H1 (cell line): ENCODE results near the gene SMU1. TPM values are rescaled to one million over a fixed set of nuclear protein-coding genes. Genes with fewer than 3 reads are reported as not detected.

Experiments used
- CTCF ChIA-PET: fragments of 300-600 bp; sonication (Branson Sonifier 250); formaldehyde crosslinking; loops from one replicate; lab custom pipeline; 2021; ENCODE audit not compliant: partially characterized antibody; lab: Charles Lee
- POLR2A ChIA-PET: fragments of 300-600 bp; sonication (Branson Sonifier 250); formaldehyde crosslinking; loops from one replicate; lab custom pipeline; 2021; ENCODE audit warnings: inconsistent platforms; ENCODE audit not compliant: partially characterized antibody; lab: Charles Lee
- DNase-seq, 2 experiments: peaks; one replicate each; pipeline versions ENCODE4 v3.0.0 to v3.0.0-alpha.2; 2010 to 2022; ENCODE audit warnings: low spot score in 2 of 2, low read depth in 1 of 2, mixed read lengths in 1 of 2
- FAIRE-seq: peaks from 2 replicates; lab custom pipeline; 2011; peaks lifted over from hg19 to GRCh38; lab: Jason Lieb, UNC
- H2AFZ ChIP-seq: 2 replicates; pipeline ENCODE4 v1.8.1; 2012; ENCODE audit warnings: low read length, inconsistent platforms
- H2AK5ac ChIP-seq: 2 replicates; pipeline ENCODE4 v1.6.1; 2013; ENCODE audit warnings: low read depth, low read length
- H2BK120ac ChIP-seq: replicated peaks from 2 replicates; pipeline ENCODE3; 2013; ENCODE audit warnings: low read depth, low read length, inconsistent platforms
- H2BK12ac ChIP-seq: 2 replicates; pipeline ENCODE4 v1.6.1; 2013; ENCODE audit warnings: low read depth, low read length
- H2BK15ac ChIP-seq: 2 replicates; pipeline ENCODE4 v1.6.1; 2013; ENCODE audit warnings: low read length
- H2BK20ac ChIP-seq: 2 replicates; pipeline ENCODE4 v1.6.1; 2013; ENCODE audit warnings: low read length
- H2BK5ac ChIP-seq: 2 replicates; pipeline ENCODE4 v1.6.1; 2013; ENCODE audit warnings: low read depth, low read length
- H3K14ac ChIP-seq: 2 replicates; pipeline ENCODE4 v1.6.1; 2013; ENCODE audit warnings: inconsistent platforms; ENCODE audit not compliant: insufficient read length
- H3K18ac ChIP-seq: 2 replicates; pipeline ENCODE4 v1.6.1; 2013; ENCODE audit warnings: low read length; ENCODE audit errors: extremely low read depth
- H3K23ac ChIP-seq: 2 replicates; pipeline ENCODE4 v1.6.1; 2013; ENCODE audit warnings: inconsistent platforms; ENCODE audit not compliant: insufficient read length
- H3K23me2 ChIP-seq: 2 replicates; pipeline ENCODE4 v1.6.1; 2013; ENCODE audit warnings: low read depth, low read length
- H3K27ac ChIP-seq: 2 replicates; pipeline ENCODE4 v1.6.1; 2011; ENCODE audit warnings: low read depth, low read length, inconsistent platforms
- H3K27me3 ChIP-seq, 4 experiments: replicated peaks in 1 of 4; 1 replicate in 1 of 4; 2 replicates in 3 of 4; pipeline versions ENCODE4 v1.6.1 to v1.8.1; 2011 to 2013; ENCODE audit warnings: low read length in 3 of 4, mild to moderate bottlenecking in 3 of 4, inconsistent platforms in 2 of 4, mixed read lengths in 2 of 4, moderate library complexity in 1 of 4; ENCODE audit not compliant: control insufficient read depth in 3 of 4, insufficient read depth in 3 of 4; ENCODE audit errors: extremely low read depth in 1 of 4
- H3K36me3 ChIP-seq, 4 experiments: 2 replicates each; pipeline versions ENCODE4 v1.6.1 to v1.8.1; 2011 to 2013; ENCODE audit warnings: mild to moderate bottlenecking in 4 of 4, low read length in 3 of 4, moderate library complexity in 2 of 4, control low read depth in 1 of 4, inconsistent platforms in 1 of 4; ENCODE audit not compliant: insufficient read depth in 4 of 4, control insufficient read depth in 2 of 4
- H3K4ac ChIP-seq: replicated peaks from 2 replicates; pipeline ENCODE3; 2013; ENCODE audit warnings: low read length, low read depth, mixed read lengths, inconsistent platforms; ENCODE audit not compliant: insufficient read length
- H3K4me1 ChIP-seq, 4 experiments: replicated peaks in 1 of 4; 1 replicate in 1 of 4; 2 replicates in 3 of 4; pipeline versions ENCODE4 v1.6.1 to v1.8.1; 2011 to 2013; ENCODE audit warnings: low read length in 3 of 4, inconsistent platforms in 2 of 4, mixed read lengths in 1 of 4; ENCODE audit not compliant: insufficient read depth in 4 of 4, control insufficient read depth in 3 of 4
- H3K4me2 ChIP-seq, 2 experiments: 2 replicates each; pipeline versions ENCODE4 v1.6.1 to v1.8.1; 2011 to 2013; ENCODE audit warnings: low read depth in 2 of 2, low read length in 2 of 2, control low read depth in 1 of 2, inconsistent platforms in 1 of 2, mild to moderate bottlenecking in 1 of 2; ENCODE audit not compliant: insufficient read depth in 1 of 2
- H3K4me3 ChIP-seq, 4 experiments: fragments of 200-600, 300-600 bp in 1 of 4; sonication (generic), shearing (Covaris generic), sonication (Bioruptor Twin) in 1 of 4; 2 replicates each; pipeline versions ENCODE4 v1.5.1 to v1.8.1; 2011 to 2016; ENCODE audit warnings: low read length in 4 of 4, low read depth in 3 of 4, control low read depth in 2 of 4, inconsistent platforms in 2 of 4, mild to moderate bottlenecking in 2 of 4, mixed read lengths in 1 of 4, moderate library complexity in 1 of 4; ENCODE audit not compliant: insufficient read depth in 2 of 4; ENCODE audit errors: extremely low read depth in 1 of 4
- H3K56ac ChIP-seq: replicated peaks from 2 replicates; pipeline ENCODE3; 2013; ENCODE audit warnings: low read depth, mild to moderate bottlenecking, mixed read lengths, low read length, inconsistent platforms; ENCODE audit not compliant: insufficient read length
- H3K79me1 ChIP-seq: 2 replicates; pipeline ENCODE4 v1.6.1; 2013; ENCODE audit warnings: low read depth, low read length, control low read depth
- H3K79me2 ChIP-seq, 2 experiments: 2 replicates each; pipeline versions ENCODE4 v1.6.1 to v1.8.1; 2012 to 2013; ENCODE audit warnings: low read length in 2 of 2, mild to moderate bottlenecking in 2 of 2, inconsistent platforms in 1 of 2; ENCODE audit not compliant: insufficient read depth in 2 of 2, control insufficient read depth in 1 of 2
- H3K9ac ChIP-seq, 4 experiments: replicated peaks in 1 of 4; 1 replicate in 1 of 4; 2 replicates in 3 of 4; pipeline versions ENCODE4 v1.6.1 to v1.8.1; 2011 to 2013; ENCODE audit warnings: low read depth in 3 of 4, low read length in 3 of 4, control low read depth in 2 of 4, mild to moderate bottlenecking in 2 of 4, moderate library complexity in 2 of 4, inconsistent platforms in 1 of 4; ENCODE audit errors: extremely low read depth in 1 of 4
- H3K9me3 ChIP-seq, 2 experiments: 2 replicates each; pipeline versions ENCODE4 v1.6.1 to v1.8.1; 2012 to 2013; ENCODE audit warnings: mild to moderate bottlenecking in 2 of 2, moderate library complexity in 2 of 2, control low read depth in 1 of 2, inconsistent platforms in 1 of 2, low read depth in 1 of 2, low read length in 1 of 2, mixed read lengths in 1 of 2; ENCODE audit not compliant: insufficient read depth in 2 of 2
- H4K20me1 ChIP-seq, 2 experiments: replicated peaks in 1 of 2; 2 replicates each; pipeline versions ENCODE3 to v1.8.1; 2011 to 2013; ENCODE audit warnings: inconsistent platforms in 2 of 2, low read length in 2 of 2, mild to moderate bottlenecking in 1 of 2; ENCODE audit not compliant: insufficient read depth in 2 of 2, control insufficient read depth in 1 of 2
- H4K5ac ChIP-seq: 2 replicates; pipeline ENCODE4 v1.6.1; 2013; ENCODE audit warnings: low read length, low read depth, mixed read lengths, inconsistent platforms; ENCODE audit not compliant: insufficient read length
- H4K8ac ChIP-seq: 2 replicates; pipeline ENCODE4 v1.8.0; 2013; ENCODE audit warnings: mild to moderate bottlenecking, moderate library complexity, low read length, inconsistent platforms; ENCODE audit not compliant: insufficient read depth; ENCODE audit errors: extremely low read depth
- H4K91ac ChIP-seq: replicated peaks from 2 replicates; pipeline ENCODE3; 2013; ENCODE audit warnings: low read length, mixed read lengths, inconsistent platforms; ENCODE audit not compliant: insufficient read length
- BRCA1 ChIP-seq: IDR thresholded peaks from 2 replicates; pipeline ENCODE4 v1.6.1; 2012; ENCODE audit warnings: low read depth, low read length, improper control_type of control experiment
- CHD1 ChIP-seq: IDR thresholded peaks from 2 replicates; pipeline ENCODE4 v1.6.1; 2012; ENCODE audit warnings: low read depth, low read length, improper control_type of control experiment
- EGR1 ChIP-seq: IDR thresholded peaks from 2 replicates; pipeline ENCODE4 v1.6.1; 2011; ENCODE audit warnings: low read depth, low read length, borderline replicate concordance
- JUND ChIP-seq: IDR thresholded peaks from 2 replicates; pipeline ENCODE4 v1.6.1; 2011; ENCODE audit warnings: mild to moderate bottlenecking, improper control_type of control experiment, low read length
- POLR2AphosphoS5 ChIP-seq: IDR thresholded peaks from 2 replicates; pipeline ENCODE4 v1.6.1; 2011; ENCODE audit warnings: low read depth, low read length
- RFX5 ChIP-seq: IDR thresholded peaks from 2 replicates; pipeline ENCODE4 v1.6.1; 2011; ENCODE audit warnings: low read depth, low read length, improper control_type of control experiment, borderline replicate concordance
- SIRT6 ChIP-seq: IDR thresholded peaks from one replicate; pipeline ENCODE4 v1.7.1; 2012; ENCODE audit warnings: low read length, inconsistent platforms
- TAF1 ChIP-seq: IDR thresholded peaks from 2 replicates; pipeline ENCODE4 v1.6.1; 2011; ENCODE audit warnings: mild to moderate bottlenecking, low read depth, low read length
- YY1 ChIP-seq: IDR thresholded peaks from 2 replicates; pipeline ENCODE4 v1.6.1; 2011; ENCODE audit warnings: low read depth, mild to moderate bottlenecking, low read length
- WGBS, 2 experiments: shearing (Covaris generic) in 1 of 2; methylation state at CpG; one replicate each; pipeline versions ENCODE4 v1.1.6 to v1.1.7; 2013 to 2015; ENCODE audit warnings: low lambda C conversion rate in 2 of 2, mixed read lengths in 2 of 2, inconsistent platforms in 1 of 2, low coverage in 1 of 2, missing lambda C conversion rate in 1 of 2; ENCODE audit not compliant: insufficient replicate concordance in 2 of 2, insufficient coverage in 1 of 2, insufficient read length in 1 of 2; ENCODE audit errors: extremely low coverage in 1 of 2, missing lambda C conversion rate in 1 of 2; 5-methylcytosine and 5-hydroxymethylcytosine counted together
- polyA plus RNA-seq, 7 experiments: library from polyadenylated mRNA; depleted of rRNA in 3 of 7; stranded (reverse) in 5 of 7; unstranded in 2 of 7; fragments of >200 nt in 5 of 7; fragments of 200-250 nt in 2 of 7; gene quantifications; 1 replicate in 5 of 7; 2 replicates in 1 of 7; 4 replicates in 1 of 7; pipeline versions ENCODE4 v1.2.1 to v1.2.3, GENCODE V29; 2011 to 2013; ENCODE audit warnings: missing spikeins in 2 of 7, mixed read lengths in 2 of 7
- total RNA-seq: library from RNA; stranded (reverse); fragmentation: NEBNext Ultra II Directional; extraction: Animal tissue kit (Norgen Biotek cat#: 25700); gene quantifications from 2 replicates; pipeline ENCODE4 v1.2.1, GENCODE V29; 2021

The SMU1 gene
- total and polyA plus RNA-seq, 2 of the 8 experiments (the other 6 are each of a cell fraction or from before 2014, with no cell fraction given), result 8.4 to 26.0 TPM

DNA sequence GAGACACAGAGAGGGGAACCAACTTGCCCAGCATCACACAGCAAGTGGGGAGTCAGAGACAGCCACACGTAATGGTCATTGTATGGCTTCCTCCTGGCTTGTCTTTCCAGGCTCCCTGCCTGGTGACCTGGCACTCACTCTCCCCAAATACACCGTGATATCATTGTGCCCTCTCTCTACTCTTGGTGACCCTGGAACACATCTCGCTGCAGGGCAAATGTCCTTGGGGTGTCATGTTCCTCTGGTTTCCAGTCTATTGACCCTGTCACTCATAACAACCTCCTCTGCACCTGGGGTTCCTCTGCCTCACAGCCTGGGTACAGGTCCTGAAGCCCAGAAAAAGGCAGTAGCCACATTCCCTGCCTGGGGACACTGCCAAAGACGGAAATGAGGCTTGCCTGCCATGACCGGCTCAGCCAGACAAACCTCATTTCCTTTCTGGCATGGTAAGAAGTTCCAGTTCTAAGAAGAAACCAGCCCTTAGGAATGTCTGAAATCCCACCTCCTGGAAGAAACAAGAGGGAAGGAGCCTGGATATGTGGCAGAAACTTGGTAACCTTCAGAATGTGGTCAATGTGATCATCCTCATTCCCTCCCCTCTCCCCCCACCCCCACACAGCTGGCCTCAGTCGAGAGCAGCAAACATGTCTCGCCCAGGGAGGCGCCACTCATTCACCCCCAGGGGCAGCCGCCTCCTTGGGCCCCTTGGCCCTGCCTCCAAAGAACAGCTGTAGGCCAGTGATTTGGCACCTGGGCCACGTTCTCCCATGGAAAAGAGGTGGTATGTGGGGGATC, 30.6 kb upstream of the SMU1 start:
- Histone ChIP-seq H2BK15ac (no peak overlapping the region), H3K9me3 (no peaks in the 10 kb centered on the region), H2BK12ac (0 out of 2 replicates have a peak overlapping the region, but pooled peaks have one; percentile 50), H4K20me1 (no peaks in the 10 kb centered on the region), H3K23me2 (no peaks in the 10 kb centered on the region), H3K56ac (no peak overlapping the region), H2BK120ac (no peak overlapping the region), H3K4me2 (no peak overlapping the region), H2AFZ (0 out of 2 replicates have a peak overlapping the region, but pooled peaks have one; percentile 5), H3K14ac (no peak overlapping the region), H3K23ac (no peak overlapping the region), H2AK5ac (peak overlapping the region; percentile 85; the same call in 1 of the 2 replicates), H3K79me1 (no peaks in the 10 kb centered on the region), H4K91ac (no peak overlapping the region), H2BK5ac (0 out of 2 replicates have a peak overlapping the region, but pooled peaks have one; percentile 30), H3K27me3 (no peaks in the 10 kb centered on the region), H3K18ac (0 out of 2 replicates have a peak overlapping the region, but pooled peaks have one; percentile 57), H2BK20ac (no peak overlapping the region), H3K4ac (no peak overlapping the region), H3K9ac (no peak overlapping the region), H3K4me1 (peaks cover 0 to 4% (median 1%) of the 10 kb centered on the region in 4 experiments; a peak in 3 of 7 replicates), H4K5ac (no peak overlapping the region), H3K4me3 (no peak overlapping the region), H3K36me3 (no peaks in the 10 kb centered on the region), H4K8ac (no peak overlapping the region; the same call in 1 of the 2 replicates), H3K27ac (no peak overlapping the region), H3K79me2 (no peaks in the 10 kb centered on the region)
- ChIA-PET POLR2A (no interaction called here), CTCF (interaction anchor here (0.9 to 1.0 kb wide), 2 partner anchors 25 to 120 kb away, joined by 3 to 4 read pairs; no protein-coding TSS in a partner anchor)
- 81% methylated on average over 10 of the region's 10 CpGs; no CpG with 5 or more reads in 1 of the 2 experiments for WGBS, 2 experiments
- FAIRE-seq (no peak), DNase-seq (no peak)
- TF ChIP-seq JUND (no peak), EGR1 (no peak), RFX5 (no peak), CHD1 (no peak), TAF1 (no peak), SIRT6 (no peak), POLR2AphosphoS5 (no peak), YY1 (no peak), BRCA1 (no peak)
